GM12891 (cell line): Measurements from ENCODE around the gene IZUMO3.

Experiments
- POLR2AphosphoS5 ChIP-seq: IDR thresholded peaks from 2 replicates; pipeline ENCODE4 v1.6.1; 2011; ENCODE audit warnings: low read depth, low read length, control low read depth
- POU2F2 ChIP-seq: IDR thresholded peaks from 2 replicates; pipeline ENCODE4 v1.6.1; 2011; ENCODE audit warnings: low read depth, mild to moderate bottlenecking, control low read depth, low read length, moderate library complexity
- SPI1 ChIP-seq: IDR thresholded peaks from 2 replicates; pipeline ENCODE4 v1.6.1; 2011; ENCODE audit warnings: low read depth, low read length, control low read depth

GRCh38 chr9:24497671-24498070, 48.0 kb downstream of the IZUMO3 start:
- TF ChIP-seq POLR2AphosphoS5 (no peak), SPI1 (no peak), POU2F2 (no peak)
